ENCODE measurements around the gene ZFAND2B. TPM values are rescaled to one million over a fixed set of nuclear protein-coding genes. Genes with fewer than 3 reads are reported as not detected.
A peak's percentile ranks its signal among the peaks of the same experiment; 100 is the strongest.

Gene ZFAND2B
- total RNA-seq, 1 experiment from 2014 or later = 16.4 TPM

DNA sequence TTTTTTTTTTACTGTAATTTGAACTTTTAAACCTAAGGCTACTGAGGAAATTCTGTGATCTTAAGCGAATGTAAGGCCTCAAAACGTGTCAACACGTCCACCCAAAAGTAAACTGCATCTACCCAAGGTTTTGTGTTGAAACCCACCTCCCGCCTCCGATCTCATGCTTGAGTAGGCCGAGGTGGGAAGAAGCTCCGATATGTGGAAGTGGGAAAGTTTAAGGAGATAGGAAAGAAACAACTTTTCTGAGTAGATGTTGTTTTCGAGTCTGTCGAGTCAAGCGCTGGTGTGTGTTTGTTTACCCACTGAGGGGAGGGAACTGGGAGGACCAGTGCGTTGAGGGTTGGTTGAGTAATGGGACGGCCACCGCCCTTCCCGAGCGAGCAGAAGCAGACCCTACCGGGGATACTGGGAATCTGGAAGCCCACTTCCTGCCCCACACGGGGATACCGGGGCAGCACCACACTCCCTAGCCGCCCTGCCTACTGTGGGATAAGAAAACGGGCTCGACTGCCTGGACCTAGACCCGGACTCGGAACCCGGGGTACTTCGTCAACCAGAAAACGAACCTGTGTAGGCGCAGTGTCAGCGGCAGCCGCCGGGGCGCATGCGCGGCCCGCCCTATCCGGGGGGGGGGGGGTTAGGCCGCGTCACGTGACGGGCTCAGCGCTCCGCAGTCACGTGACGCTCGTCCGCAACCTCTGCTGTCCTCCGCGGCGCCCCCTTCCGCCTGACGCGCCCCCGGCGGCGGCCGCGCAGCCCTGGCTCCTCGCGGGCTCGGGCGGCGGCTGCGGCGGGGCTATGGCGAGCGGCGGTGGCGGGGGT is 28.8 kb upstream of the ZFAND2B start, which contains the start of gene RETREG2:
Gene RETREG2 (plus strand): TSS at position 724 of the 825 bp plus-strand sequence. CDS start 78 bp downstream, at position 802.
- TF ChIP-seq, protein P1, sequence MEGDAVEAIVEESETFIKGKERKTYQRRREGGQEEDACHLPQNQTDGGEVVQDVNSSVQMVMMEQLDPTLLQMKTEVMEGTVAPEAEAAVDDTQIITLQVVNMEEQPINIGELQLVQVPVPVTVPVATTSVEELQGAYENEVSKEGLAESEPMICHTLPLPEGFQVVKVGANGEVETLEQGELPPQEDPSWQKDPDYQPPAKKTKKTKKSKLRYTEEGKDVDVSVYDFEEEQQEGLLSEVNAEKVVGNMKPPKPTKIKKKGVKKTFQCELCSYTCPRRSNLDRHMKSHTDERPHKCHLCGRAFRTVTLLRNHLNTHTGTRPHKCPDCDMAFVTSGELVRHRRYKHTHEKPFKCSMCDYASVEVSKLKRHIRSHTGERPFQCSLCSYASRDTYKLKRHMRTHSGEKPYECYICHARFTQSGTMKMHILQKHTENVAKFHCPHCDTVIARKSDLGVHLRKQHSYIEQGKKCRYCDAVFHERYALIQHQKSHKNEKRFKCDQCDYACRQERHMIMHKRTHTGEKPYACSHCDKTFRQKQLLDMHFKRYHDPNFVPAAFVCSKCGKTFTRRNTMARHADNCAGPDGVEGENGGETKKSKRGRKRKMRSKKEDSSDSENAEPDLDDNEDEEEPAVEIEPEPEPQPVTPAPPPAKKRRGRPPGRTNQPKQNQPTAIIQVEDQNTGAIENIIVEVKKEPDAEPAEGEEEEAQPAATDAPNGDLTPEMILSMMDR (conservative IDR thresholded peaks at IDR 0.05) = peak; percentile 42; the same call in 2 of the 3 replicates
- Histone ChIP-seq H2BK12ac (ENCODE audit: insufficient read length, low read depth, low read length) (no peak within 1 kb of the TSS), H4K91ac (ENCODE audit: insufficient read length, low read depth, low read length) (no peak within 1 kb of the TSS), H3K9me3 (ENCODE audit: control insufficient read depth, low read depth, low read length) (no peaks in the 10 kb centered on the region), H3K79me2 (ENCODE audit: insufficient read depth, low read length) (no peaks in the 10 kb centered on the region), H3K27me3 (ENCODE audit: insufficient read depth, low read length) (no peaks in the 10 kb centered on the region), H2BK5ac (ENCODE audit: insufficient read length, low read length) (no peak within 1 kb of the TSS), H3K27ac (ENCODE audit: insufficient read length, low read depth, low read length) (peak within 1 kb of the TSS; percentile 78), H3K56ac (ENCODE audit: insufficient read length, low read depth, low read length) (no peak within 1 kb of the TSS), H3K23ac (ENCODE audit: insufficient read length, low read depth, low read length) (no peak within 1 kb of the TSS), H2BK20ac (ENCODE audit: low read depth, low read length, poor library complexity, severe bottlenecking) (no peak within 1 kb of the TSS), H2BK15ac (ENCODE audit: low read depth, low read length) (no peak within 1 kb of the TSS), H3K4me1 (ENCODE audit: insufficient read depth, low read length) (0 out of 2 replicates have a peak, but pooled peaks cover 3% of the 10 kb centered on the region), H2AFZ (ENCODE audit: low read length) (no peak within 1 kb of the TSS), H3K4ac (ENCODE audit: low read depth, low read length) (no peak within 1 kb of the TSS), H4K5ac (ENCODE audit: insufficient read length, low read depth, low read length) (no peak within 1 kb of the TSS), H2BK120ac (ENCODE audit: low read depth, low read length, poor library complexity, severe bottlenecking) (no peak within 1 kb of the TSS), H3K14ac (ENCODE audit: insufficient read depth, low read length) (no peak within 1 kb of the TSS), H4K20me1 (ENCODE audit: control insufficient read depth, insufficient read depth, insufficient read length) (no peaks in the 10 kb centered on the region), H2AK5ac (ENCODE audit: insufficient read length, low read length) (no peak within 1 kb of the TSS), H3K18ac (ENCODE audit: insufficient read length, low read depth, low read length) (no peak within 1 kb of the TSS), H3K4me2 (ENCODE audit: insufficient read depth, insufficient read length, low read length) (peak within 1 kb of the TSS; percentile 99), H3K79me1 (ENCODE audit: insufficient read depth, low read depth, low read length, poor library complexity, severe bottlenecking) (peaks cover 3% of the 10 kb centered on the region), H3K9ac (ENCODE audit: extremely low read depth, insufficient read length, low read length) (peak within 1 kb of the TSS; percentile 60), H3K23me2 (ENCODE audit: insufficient read length, low read depth, low read length, poor library complexity, severe bottlenecking) (peaks cover 18% of the 10 kb centered on the region), H4K8ac (replicated peaks; ENCODE audit: insufficient read length, low read depth, low read length) (no peak within 1 kb of the TSS), H3T11ph (ENCODE audit: low read length) (no peak within 1 kb of the TSS)
- H3K27me3 Mint-ChIP-seq (ENCODE audit: low read depth) = no peaks in the 10 kb centered on the region; the same call in 1 of the 2 replicates
- WGBS (ENCODE audit: extremely low coverage, insufficient read length, low lambda C conversion rate) = no CpG with 5 or more reads among the region's 67 CpGs
- H3K36me3 Mint-ChIP-seq (ENCODE audit: insufficient read depth in 1 of 3, low read depth in 3 of 3) = peaks cover 20 to 50% (median 38%) of the 10 kb centered on the region in 3 experiments
- H3K4me3 Mint-ChIP-seq = peak within 1 kb of the TSS; percentile 90 to 93
- DNase-seq = peak; percentile 91
- peaks cover 13 to 22% of the 10 kb centered on the region in 2 experiments for H3K4me1 Mint-ChIP-seq
- H3K27ac Mint-ChIP-seq = peak within 1 kb of the TSS; percentile 97 to 98 (median 97)
- no peaks in the 10 kb centered on the region; a peak in 1 of 5 replicates for H3K9me3 Mint-ChIP-seq
